Liver (tissue), 3 donors: Measurements from ENCODE around the gene DENND4A.

Experiments
- ATF3 ChIP-seq: IDR thresholded peaks from 2 replicates; pipeline ENCODE4 v1.6.1; 2016; ENCODE audit warnings: antibody characterized with exemption
- CTCF ChIP-seq: fragments of 150-350 bp; IDR thresholded peaks from 2 replicates; pipeline ENCODE4 v1.5.1; 2017; ENCODE audit warnings: improper control_type of control experiment, low read depth, low read length; ENCODE audit not compliant: missing input control
- EGR1 ChIP-seq, 2 donors: IDR thresholded peaks; 2 replicates each; pipeline ENCODE4 v1.6.1; 2016 to 2018; ENCODE audit warnings: antibody characterized with exemption in 2 of 2, low read depth in 2 of 2
- GABPA ChIP-seq, 2 donors: IDR thresholded peaks in 1 of 2; conservative IDR thresholded peaks in 1 of 2; 2 replicates each; pipeline ENCODE4 v1.6.1; 2016; ENCODE audit warnings: antibody characterized with exemption in 2 of 2, mild to moderate bottlenecking in 1 of 2, moderate library complexity in 1 of 2
- MAX ChIP-seq: IDR thresholded peaks from 2 replicates; pipeline ENCODE4 v1.6.1; 2016; ENCODE audit warnings: antibody characterized with exemption
- NR2F2 ChIP-seq: IDR thresholded peaks from 2 replicates; pipeline ENCODE4 v1.6.1; 2016; ENCODE audit warnings: antibody characterized with exemption
- REST ChIP-seq: IDR thresholded peaks from 2 replicates; pipeline ENCODE4 v1.6.1; 2016; ENCODE audit warnings: antibody characterized with exemption, mild to moderate bottlenecking
- TAF1 ChIP-seq: conservative IDR thresholded peaks from 2 replicates; pipeline ENCODE4 v1.6.1; 2016; ENCODE audit warnings: antibody characterized with exemption, mild to moderate bottlenecking
- YY1 ChIP-seq: IDR thresholded peaks from 2 replicates; pipeline ENCODE4 v1.6.1; 2016; ENCODE audit warnings: antibody characterized with exemption, mild to moderate bottlenecking
- donor health status: healthy.
- donor health status: healthy.

GRCh38 chr15:65730549-65731172 lies 61.4 kb downstream of the DENND4A start:
- TF ChIP-seq ATF3 (no peak), CTCF (no peak), NR2F2 (no peak), EGR1 (IDR thresholded peaks at IDR 0.05; ENCODE audit: low read depth in 2 of 2) (no peak), TAF1 (no peak), REST (no peak), YY1 (peak; percentile 47), GABPA (IDR thresholded peaks at IDR 0.05 in 1 of 2, conservative IDR thresholded peaks at IDR 0.05 in 1 of 2) (no peak), MAX (no peak)
